GM18505 (cell line): Measurements from ENCODE around the gene FRYL.

Source experiments
- ATAC-seq: cut with Tn5 transposase; IDR thresholded peaks from one replicate; pipeline ENCODE4 v1.9.1; 2021; ENCODE audit not compliant: unreplicated experiment
- POLR2A ChIP-seq: IDR thresholded peaks from 4 replicates; pipeline ENCODE4 v1.6.1; 2011; ENCODE audit warnings: borderline replicate concordance; ENCODE audit not compliant: insufficient read depth, insufficient read length; ENCODE audit errors: extremely low read depth

FRYL gene

GRCh38 chr4:48557478-48557877 lies 222.6 kb downstream of the FRYL start:
- TF ChIP-seq POLR2A = no peak
- no peak for ATAC-seq

GRCh38 chr4:48556268-48556667 lies 223.8 kb downstream of the FRYL start:
- TF ChIP-seq POLR2A = no peak
- no peak for ATAC-seq

GRCh38 chr4:48554606-48555005 lies 225.5 kb downstream of the FRYL start:
- TF ChIP-seq POLR2A = no peak
- no peak for ATAC-seq

GRCh38 chr4:48553720-48554119 lies 226.4 kb downstream of the FRYL start:
- no peak for TF ChIP-seq POLR2A
- ATAC-seq = no peak

GRCh38 chr4:48546336-48546735 lies 233.7 kb downstream of the FRYL start:
- no peak for TF ChIP-seq POLR2A
- no peak for ATAC-seq

GRCh38 chr4:48543796-48544195 lies 236.3 kb downstream of the FRYL start:
- no peak for TF ChIP-seq POLR2A

GRCh38 chr4:48542888-48543287 lies 237.2 kb downstream of the FRYL start:
- no peak for TF ChIP-seq POLR2A
- ATAC-seq = no peak

More at GRCh38 chr4:48543796-48544195, 236.3 kb downstream of the FRYL start:
- ATAC-seq = no peak

- no peak for TF ChIP-seq POLR2A
These were observed 240.5 kb downstream of the FRYL start for GRCh38 chr4:48539597-48539996.

GRCh38 chr4:48538358-48538757 lies 241.7 kb downstream of the FRYL start:
- no peak for TF ChIP-seq POLR2A
- ATAC-seq = no peak

More at GRCh38 chr4:48539597-48539996, 240.5 kb downstream of the FRYL start:
- no peak for ATAC-seq

- no peak for TF ChIP-seq POLR2A
- no peak for ATAC-seq
These were observed 253.7 kb downstream of the FRYL start for GRCh38 chr4:48526406-48526805.

GRCh38 chr4:48518143-48518542 lies 261.9 kb downstream of the FRYL start:
- no peak for TF ChIP-seq POLR2A
- no peak for ATAC-seq

- no peak for ATAC-seq
- TF ChIP-seq POLR2A = no peak
These were observed 270.5 kb downstream of the FRYL start for GRCh38 chr4:48509543-48509942.

- no peak for TF ChIP-seq POLR2A
- no peak for ATAC-seq
These were observed 273.4 kb downstream of the FRYL start for GRCh38 chr4:48506716-48507115.

GRCh38 chr4:48504352-48504751 lies 275.7 kb downstream of the FRYL start:
- no peak for ATAC-seq
- no peak for TF ChIP-seq POLR2A

GRCh38 chr4:48504026-48504330 lies 276.1 kb downstream of the FRYL start:
- TF ChIP-seq POLR2A = no peak
- no peak for ATAC-seq
